WERI-Rb-1 (cell line): ENCODE measurements around the gene GLIS1.
A peak's percentile ranks its signal among the peaks of the same experiment; 100 is the strongest.

Experiments used
- DNase-seq: peaks from one replicate; pipeline ENCODE4 v3.0.0-alpha.2; 2020
- H3K27ac ChIP-seq: fragments of 250-450 bp; sonication (Bioruptor Pico); 2 replicates; pipeline ENCODE4 v1.5.1; 2020; ENCODE audit warnings: mild to moderate bottlenecking, moderate library complexity
- H3K27me3 ChIP-seq: fragments of 250-450 bp; sonication (Bioruptor Pico); 2 replicates; pipeline ENCODE4 v1.5.1; 2021; ENCODE audit warnings: mild to moderate bottlenecking, low read depth, moderate library complexity; ENCODE audit not compliant: insufficient read depth, severe bottlenecking
- H3K36me3 ChIP-seq: fragments of 250-450 bp; sonication (Bioruptor Pico); 2 replicates; pipeline ENCODE4 v1.5.1; 2020; ENCODE audit warnings: mild to moderate bottlenecking, moderate library complexity
- H3K4me3 ChIP-seq: 2 replicates; pipeline ENCODE4 v1.5.1; 2011; ENCODE audit warnings: low read depth, mild to moderate bottlenecking, control low read depth, low read length
- H3K9me3 ChIP-seq: fragments of 250-450 bp; sonication (Bioruptor Pico); 2 replicates; pipeline ENCODE4 v1.5.1; 2021; ENCODE audit warnings: mild to moderate bottlenecking, moderate library complexity; ENCODE audit not compliant: severe bottlenecking
- TF ChIP-seq, protein P1 (sequence below): IDR thresholded peaks from 2 replicates; pipeline ENCODE4 v1.5.1; 2011; ENCODE audit warnings: low read depth, mild to moderate bottlenecking, control low read depth, inconsistent platforms, low read length

Gene GLIS1

DNA sequence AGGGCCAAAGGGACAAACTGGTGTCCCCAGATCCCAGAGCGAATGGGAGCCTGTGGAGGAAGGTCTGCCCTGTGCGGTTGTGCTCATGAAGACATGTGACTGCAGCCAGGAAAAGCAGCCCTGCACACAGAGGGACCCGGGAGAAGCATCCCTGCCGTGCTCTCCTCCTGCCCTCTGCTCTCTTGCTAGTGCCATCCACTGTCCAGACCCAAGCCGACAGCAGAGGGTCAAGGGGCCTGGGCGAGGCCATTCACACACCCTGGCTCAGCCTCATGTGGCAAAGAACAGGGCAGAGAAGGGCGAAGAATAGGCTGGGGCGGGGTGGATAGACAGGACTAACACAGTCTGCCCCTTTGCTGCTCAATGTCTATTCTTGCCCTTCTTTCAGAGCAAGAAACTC is 262.4 kb downstream of the GLIS1 start:
- TF ChIP-seq, protein P1, sequence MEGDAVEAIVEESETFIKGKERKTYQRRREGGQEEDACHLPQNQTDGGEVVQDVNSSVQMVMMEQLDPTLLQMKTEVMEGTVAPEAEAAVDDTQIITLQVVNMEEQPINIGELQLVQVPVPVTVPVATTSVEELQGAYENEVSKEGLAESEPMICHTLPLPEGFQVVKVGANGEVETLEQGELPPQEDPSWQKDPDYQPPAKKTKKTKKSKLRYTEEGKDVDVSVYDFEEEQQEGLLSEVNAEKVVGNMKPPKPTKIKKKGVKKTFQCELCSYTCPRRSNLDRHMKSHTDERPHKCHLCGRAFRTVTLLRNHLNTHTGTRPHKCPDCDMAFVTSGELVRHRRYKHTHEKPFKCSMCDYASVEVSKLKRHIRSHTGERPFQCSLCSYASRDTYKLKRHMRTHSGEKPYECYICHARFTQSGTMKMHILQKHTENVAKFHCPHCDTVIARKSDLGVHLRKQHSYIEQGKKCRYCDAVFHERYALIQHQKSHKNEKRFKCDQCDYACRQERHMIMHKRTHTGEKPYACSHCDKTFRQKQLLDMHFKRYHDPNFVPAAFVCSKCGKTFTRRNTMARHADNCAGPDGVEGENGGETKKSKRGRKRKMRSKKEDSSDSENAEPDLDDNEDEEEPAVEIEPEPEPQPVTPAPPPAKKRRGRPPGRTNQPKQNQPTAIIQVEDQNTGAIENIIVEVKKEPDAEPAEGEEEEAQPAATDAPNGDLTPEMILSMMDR, result no peak
- no peak for DNase-seq
- H3K27ac ChIP-seq, result no peak overlapping the region
- H3K27me3 ChIP-seq, result no peaks in the 10 kb centered on the region
- peaks cover 6% of the 10 kb centered on the region for H3K9me3 ChIP-seq
- no peaks in the 10 kb centered on the region for H3K36me3 ChIP-seq
- H3K4me3 ChIP-seq, result no peak overlapping the region

DNA sequence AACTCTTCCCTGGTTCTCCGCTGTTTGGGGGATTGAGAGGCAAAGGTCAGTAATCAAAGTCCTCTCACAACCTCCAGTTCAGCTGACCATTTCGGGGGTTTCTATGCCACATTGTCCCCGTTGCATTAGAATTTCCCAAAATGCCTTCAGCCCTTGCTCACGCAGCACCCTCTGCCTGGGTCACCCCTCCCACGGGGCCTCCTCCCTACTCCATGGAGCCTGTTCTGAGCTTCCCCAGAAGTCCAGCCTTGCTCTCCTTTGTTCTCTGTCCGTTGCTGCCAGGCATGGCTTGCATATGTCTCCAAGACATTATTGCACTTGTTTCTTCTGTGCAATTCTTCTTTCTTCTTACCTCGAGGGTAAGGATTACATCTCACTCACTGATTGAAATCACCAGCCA is 263.3 kb downstream of the GLIS1 start:
- Histone ChIP-seq H3K9me3 (peaks cover 6% of the 10 kb centered on the region), H3K27ac (no peak overlapping the region), H3K4me3 (no peak overlapping the region), H3K27me3 (no peaks in the 10 kb centered on the region), H3K36me3 (no peaks in the 10 kb centered on the region)
- TF ChIP-seq, protein P1, result no peak
- DNase-seq, result no peak

DNA sequence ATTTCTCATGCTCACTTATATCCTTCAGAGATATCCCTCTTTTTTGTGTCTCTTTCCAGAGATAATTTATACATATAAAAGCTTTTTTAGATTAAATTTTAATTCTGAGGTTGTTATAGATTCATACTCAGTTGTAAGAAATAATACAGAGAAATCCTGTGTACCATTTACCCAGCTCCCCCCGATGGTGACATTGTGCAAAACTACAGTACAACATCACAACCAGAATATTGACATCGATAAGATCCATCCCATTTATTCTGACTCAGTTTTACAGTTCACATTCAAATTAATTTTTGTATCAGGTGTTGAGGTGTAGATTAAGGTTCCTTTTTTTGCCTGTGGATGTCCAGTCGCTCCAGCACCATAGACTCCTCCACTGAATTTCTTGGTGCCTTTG is 265.5 kb downstream of the GLIS1 start:
- no peak overlapping the region for H3K4me3 ChIP-seq
- no peaks in the 10 kb centered on the region for H3K36me3 ChIP-seq
- H3K9me3 ChIP-seq, result no peaks in the 10 kb centered on the region
- no peak for DNase-seq
- TF ChIP-seq, protein P1, result peak; percentile 26; the same call in 1 of the 2 replicates
- H3K27ac ChIP-seq, result no peak overlapping the region
- no peaks in the 10 kb centered on the region for H3K27me3 ChIP-seq

DNA sequence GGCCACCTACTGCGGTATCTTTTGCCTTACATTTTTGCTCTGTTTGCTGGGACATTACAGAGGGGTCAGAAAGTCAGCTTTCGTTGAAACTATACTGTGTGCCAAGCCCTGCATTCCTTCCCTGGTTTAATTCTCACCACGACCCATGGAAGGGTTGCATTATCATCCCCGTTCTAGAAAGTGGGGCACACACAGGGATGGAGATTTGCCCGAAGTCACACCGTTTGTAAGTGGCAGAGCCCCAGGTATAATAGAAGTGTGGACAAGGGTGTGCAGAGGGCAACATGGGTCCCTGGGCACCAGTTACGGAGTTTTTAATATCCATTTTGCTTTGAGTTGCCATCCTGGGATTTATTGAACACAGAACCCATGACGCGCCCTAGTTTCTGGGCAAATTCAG is 268.0 kb downstream of the GLIS1 start:
- Histone ChIP-seq H3K27ac (no peak overlapping the region), H3K27me3 (no peaks in the 10 kb centered on the region), H3K4me3 (no peak overlapping the region), H3K9me3 (no peaks in the 10 kb centered on the region), H3K36me3 (no peaks in the 10 kb centered on the region)
- DNase-seq, result no peak
- TF ChIP-seq, protein P1, result no peak

DNA sequence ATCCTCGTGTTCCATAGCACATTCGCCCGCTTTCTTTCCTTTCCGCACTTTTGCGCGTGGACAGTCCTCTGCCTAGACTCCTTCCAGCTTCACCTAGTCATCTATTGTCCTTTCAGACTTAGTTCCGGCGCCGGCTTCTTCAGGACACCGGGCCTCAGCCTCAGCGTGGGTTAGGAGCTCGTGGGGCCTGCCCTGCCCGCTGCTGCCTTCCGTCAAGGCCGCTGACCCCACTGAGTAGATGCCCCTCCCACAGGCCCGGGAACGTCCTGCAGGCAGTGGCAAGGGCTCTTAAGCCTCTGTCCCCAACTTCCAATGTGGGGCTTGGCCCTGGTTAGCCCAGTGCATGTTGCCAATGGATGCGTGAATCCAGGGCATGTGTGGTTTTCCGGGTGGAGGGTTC is 268.4 kb downstream of the GLIS1 start:
- no peak for DNase-seq
- Histone ChIP-seq H3K27me3 (no peaks in the 10 kb centered on the region), H3K36me3 (no peaks in the 10 kb centered on the region), H3K27ac (no peak overlapping the region), H3K4me3 (no peak overlapping the region), H3K9me3 (no peaks in the 10 kb centered on the region)
- TF ChIP-seq, protein P1, result no peak

DNA sequence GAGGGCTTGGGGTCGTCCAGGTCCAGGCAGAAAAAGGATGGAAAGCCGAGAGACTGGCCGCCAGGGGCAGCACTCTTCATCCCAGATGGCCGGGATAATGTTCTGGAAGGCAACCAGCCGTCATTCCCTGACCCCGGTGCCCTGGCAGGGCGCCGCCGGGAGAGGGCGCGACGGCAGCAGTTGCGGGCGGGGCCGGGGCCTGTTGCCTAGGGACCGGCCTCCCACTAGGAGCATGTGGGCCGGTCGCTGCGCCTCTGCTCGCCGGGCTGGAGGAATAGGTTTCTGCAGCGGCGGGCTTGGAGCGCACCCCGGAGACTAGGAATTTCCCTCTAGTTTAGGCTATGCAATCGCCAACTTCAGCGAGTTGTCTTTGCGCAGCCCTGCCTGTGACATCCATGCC is 268.8 kb downstream of the GLIS1 start:
- H3K4me3 ChIP-seq, result no peak overlapping the region
- DNase-seq, result no peak
- TF ChIP-seq, protein P1, result no peak
- H3K27me3 ChIP-seq, result no peaks in the 10 kb centered on the region
- H3K27ac ChIP-seq, result no peak overlapping the region
- H3K9me3 ChIP-seq, result no peaks in the 10 kb centered on the region
- H3K36me3 ChIP-seq, result no peaks in the 10 kb centered on the region
